Measurements from ENCODE around the gene NCBP1. TPM values are rescaled to one million over a fixed set of nuclear protein-coding genes. Genes with fewer than 3 reads are reported as not detected.

Gene NCBP1
- total RNA-seq, 1 donor from 2014 or later: 22.8 TPM

GRCh38 chr9:97594381-97594921 lies 39.2 kb upstream of the NCBP1 start:
- DNase-seq (no peak), ATAC-seq (no peak)
- Histone ChIP-seq H3K27me3 (ENCODE audit: low read depth) (no peaks in the 10 kb centered on the region), H3K4me3 (no peak overlapping the region), H3K36me3 (peaks cover 2% of the 10 kb centered on the region), H3K4me1 (peaks cover 13% of the 10 kb centered on the region), H3K27ac (no peak overlapping the region), H3K9me3 (no peaks in the 10 kb centered on the region)
- intact Hi-C loops (cut with DNase I): no loop called here
- no peak for TF ChIP-seq CTCF (IDR thresholded peaks at IDR 0.05)

GRCh38 chr9:97596906-97597305 lies 36.7 kb upstream of the NCBP1 start:
- no peaks in the 10 kb centered on the region for H3K9me3 ChIP-seq
- no peak for ATAC-seq
- no peak overlapping the region for H3K4me3 ChIP-seq
- H3K36me3 ChIP-seq: peaks cover 26% of the 10 kb centered on the region
- H3K27ac ChIP-seq: no peak overlapping the region
- H3K4me1 ChIP-seq: peaks cover 13% of the 10 kb centered on the region
- no peak for TF ChIP-seq CTCF (IDR thresholded peaks at IDR 0.05)
- no peak for DNase-seq
- intact Hi-C loops (cut with DNase I): no loop called here
- H3K27me3 ChIP-seq (ENCODE audit: low read depth): no peaks in the 10 kb centered on the region

- H3K4me3 ChIP-seq: no peak overlapping the region
- H3K9me3 ChIP-seq: no peaks in the 10 kb centered on the region
- no peaks in the 10 kb centered on the region for H3K27me3 ChIP-seq (ENCODE audit: low read depth)
- DNase-seq (peak; percentile 65), ATAC-seq (peak; percentile 82 to 90)
- H3K27ac ChIP-seq: no peak overlapping the region
- peaks cover 13% of the 10 kb centered on the region for H3K4me1 ChIP-seq
- peak; percentile 83 for TF ChIP-seq CTCF (IDR thresholded peaks at IDR 0.05)
- intact Hi-C loops (cut with DNase I): no loop called here
- H3K36me3 ChIP-seq: peaks cover 44% of the 10 kb centered on the region
These were observed 34.9 kb upstream of the NCBP1 start for GRCh38 chr9:97598461-97599288.

GRCh38 chr9:97599314-97599846 lies 34.2 kb upstream of the NCBP1 start:
- intact Hi-C loops (cut with DNase I): no loop called here
- no peak for TF ChIP-seq CTCF (IDR thresholded peaks at IDR 0.05)

GRCh38 chr9:97600531-97601227 lies 32.9 kb upstream of the NCBP1 start:
- Histone ChIP-seq H3K4me3 (no peak overlapping the region), H3K36me3 (peaks cover 64% of the 10 kb centered on the region), H3K9me3 (no peaks in the 10 kb centered on the region), H3K27me3 (ENCODE audit: low read depth) (no peaks in the 10 kb centered on the region), H3K27ac (no peak overlapping the region), H3K4me1 (peaks cover 13% of the 10 kb centered on the region)
- no peak for ATAC-seq
- TF ChIP-seq CTCF (IDR thresholded peaks at IDR 0.05): no peak
- DNase-seq: no peak
- intact Hi-C loops (cut with DNase I): no loop called here

More at GRCh38 chr9:97599314-97599846, 34.2 kb upstream of the NCBP1 start:
- Histone ChIP-seq H3K27me3 (ENCODE audit: low read depth) (no peaks in the 10 kb centered on the region), H3K27ac (no peak overlapping the region), H3K4me1 (peaks cover 13% of the 10 kb centered on the region), H3K9me3 (no peaks in the 10 kb centered on the region), H3K36me3 (peaks cover 51% of the 10 kb centered on the region), H3K4me3 (no peak overlapping the region)
- DNase-seq (no peak), ATAC-seq (no peak)
